HUES6 (cell line): ENCODE data around the gene PLVAP.

ENCODE experiments used
- H3K27ac ChIP-seq: 2 replicates; pipeline ENCODE4 v1.7.0; 2013; ENCODE audit warnings: low read depth, mild to moderate bottlenecking, low read length, inconsistent platforms
- H3K27me3 ChIP-seq: 2 replicates; pipeline ENCODE4 v1.6.1; 2013; ENCODE audit warnings: low read length; ENCODE audit not compliant: control insufficient read depth, insufficient read depth
- H3K36me3 ChIP-seq: 2 replicates; pipeline ENCODE4 v1.6.1; 2013; ENCODE audit warnings: low read length; ENCODE audit not compliant: control insufficient read depth, insufficient read depth
- H3K4me1 ChIP-seq: 2 replicates; pipeline ENCODE4 v1.6.1; 2013; ENCODE audit warnings: low read length; ENCODE audit not compliant: control insufficient read depth, insufficient read depth
- H3K4me3 ChIP-seq: 2 replicates; pipeline ENCODE4 v1.5.1; 2013; ENCODE audit warnings: low read depth, low read length
- H3K9ac ChIP-seq: one replicate; pipeline ENCODE4 v1.6.1; 2013; ENCODE audit warnings: mild to moderate bottlenecking, low read length
- H3K9me3 ChIP-seq: 2 replicates; pipeline ENCODE4 v1.6.1; 2013; ENCODE audit warnings: low read depth, low read length; ENCODE audit not compliant: control insufficient read depth, insufficient read depth

PLVAP gene

DNA sequence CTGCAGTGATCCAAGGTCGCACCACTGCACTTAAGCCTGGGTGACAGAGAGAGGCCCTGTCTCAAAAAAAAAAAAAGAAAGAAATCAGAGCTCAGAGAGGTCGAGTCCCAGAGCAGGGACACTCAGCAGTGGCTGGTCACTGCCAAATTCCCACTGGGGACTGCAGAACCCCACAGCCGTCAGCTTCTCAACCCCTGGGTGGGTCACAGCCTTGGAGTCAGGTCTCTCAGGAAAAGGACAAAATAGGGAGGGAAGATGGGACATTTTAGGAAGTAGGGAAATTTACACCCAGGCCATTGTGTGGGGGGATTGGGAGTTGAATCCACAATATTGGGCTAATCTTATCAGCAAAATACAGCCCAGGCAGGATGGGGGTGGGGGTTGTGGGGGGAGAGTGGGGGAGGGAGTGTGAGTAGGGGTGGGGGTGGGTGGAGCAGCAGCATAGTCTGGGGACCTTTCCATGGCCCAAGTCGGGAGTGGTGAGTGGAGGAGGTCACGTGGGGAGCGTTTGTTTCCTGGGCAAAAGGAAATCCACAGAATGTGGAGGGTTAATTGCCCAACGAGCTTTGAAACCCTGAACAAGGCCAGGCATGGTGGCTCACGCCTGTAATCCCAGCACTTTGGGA lies 21.9 kb upstream of the PLVAP start:
- no peak overlapping the region for H3K27ac ChIP-seq
- no peak overlapping the region for H3K9ac ChIP-seq
- H3K36me3 ChIP-seq, result peaks cover 35% of the 10 kb centered on the region
- peaks cover 6% of the 10 kb centered on the region for H3K4me1 ChIP-seq
- no peaks in the 10 kb centered on the region for H3K9me3 ChIP-seq
- no peaks in the 10 kb centered on the region for H3K27me3 ChIP-seq
- no peak overlapping the region for H3K4me3 ChIP-seq

DNA sequence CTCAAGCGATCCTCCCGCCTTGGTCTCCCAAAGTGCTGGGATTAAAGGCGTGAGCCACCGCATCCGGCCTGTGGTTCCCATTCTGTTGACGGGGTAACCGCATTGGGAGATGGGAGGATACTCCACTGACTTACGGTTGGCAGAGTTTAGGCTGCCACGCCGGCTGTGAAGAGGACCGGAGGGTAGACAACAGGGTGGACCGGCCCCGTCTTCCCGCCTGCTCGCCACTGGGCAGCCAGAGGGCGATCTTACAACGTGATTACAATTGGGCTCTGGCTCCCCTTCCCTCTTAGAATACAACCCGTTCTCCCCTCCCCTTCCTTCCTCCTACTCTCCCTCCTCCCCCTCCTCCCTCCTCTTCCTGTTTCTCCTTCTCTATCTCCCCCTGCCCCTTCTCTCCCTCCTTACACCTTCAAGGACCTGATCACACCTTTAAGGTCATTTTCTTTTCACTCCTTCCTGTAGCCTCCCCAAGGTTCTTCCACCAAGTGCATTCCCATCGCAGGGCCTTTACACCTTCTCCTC lies 17.8 kb upstream of the PLVAP start:
- peaks cover 5% of the 10 kb centered on the region; the same call in 1 of the 2 replicates for H3K4me1 ChIP-seq
- no peak overlapping the region for H3K4me3 ChIP-seq
- H3K9me3 ChIP-seq, result 0 out of 2 replicates have a peak, but pooled peaks cover 2% of the 10 kb centered on the region
- no peak overlapping the region for H3K9ac ChIP-seq
- H3K36me3 ChIP-seq, result peaks cover 16% of the 10 kb centered on the region
- H3K27ac ChIP-seq, result no peak overlapping the region
- H3K27me3 ChIP-seq, result peaks cover 2% of the 10 kb centered on the region

DNA sequence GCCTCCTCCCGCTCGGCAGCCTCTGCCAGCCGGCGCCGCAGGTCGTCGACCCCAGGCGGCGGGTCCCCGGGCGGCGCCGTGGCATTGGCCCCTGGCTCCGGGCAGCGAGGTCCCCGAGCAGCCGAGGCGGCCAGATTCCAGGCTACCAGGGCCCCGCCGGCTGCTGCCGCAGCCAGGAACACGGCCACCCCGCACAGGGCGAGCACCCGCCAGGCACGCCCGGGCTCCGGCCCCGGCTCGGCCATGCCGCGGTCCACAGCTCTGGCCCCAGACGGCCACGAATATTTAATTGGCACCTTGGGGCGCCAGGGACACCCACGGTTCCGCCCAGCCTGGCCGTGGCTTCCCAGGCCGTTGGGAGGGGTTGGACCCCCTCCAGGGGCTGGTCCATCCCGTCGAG lies 16.8 kb upstream of the PLVAP start, which contains the start of gene CCDC194:
Gene CCDC194 (minus strand): TSS at position 283 of the 400 bp plus-strand sequence. CDS start 38 bp downstream, at position 245.
- Histone ChIP-seq H3K4me1 (peaks cover 5% of the 10 kb centered on the region; the same call in 1 of the 2 replicates), H3K9me3 (peaks cover 9% of the 10 kb centered on the region; the same call in 1 of the 2 replicates), H3K27me3 (peaks cover 4% of the 10 kb centered on the region), H3K4me3 (no peak within 1 kb of the TSS), H3K9ac (no peak within 1 kb of the TSS), H3K27ac (no peak within 1 kb of the TSS), H3K36me3 (peaks cover 11% of the 10 kb centered on the region)

DNA sequence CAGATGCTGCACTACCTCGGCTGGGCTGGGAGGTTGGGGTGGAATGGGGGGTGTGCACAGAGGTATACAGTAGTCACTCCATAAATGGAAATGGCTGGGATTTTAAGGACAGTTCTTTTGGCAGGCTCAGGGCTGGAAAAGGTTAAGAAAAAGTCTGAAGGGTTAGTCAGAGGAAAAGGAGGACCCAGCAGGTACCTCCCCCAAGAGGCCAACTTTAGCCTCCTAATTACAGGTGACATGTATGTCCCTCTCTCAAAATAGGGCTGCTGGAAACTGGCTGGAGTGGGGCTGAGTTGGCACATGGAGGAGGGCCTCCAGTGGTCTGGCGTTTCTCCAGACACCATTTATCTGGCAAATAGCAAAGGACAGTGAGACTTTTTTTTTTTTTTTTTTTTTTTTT lies 15.9 kb upstream of the PLVAP start:
- H3K36me3 ChIP-seq, result peaks cover 9% of the 10 kb centered on the region; the same call in 1 of the 2 replicates
- no peak overlapping the region for H3K4me3 ChIP-seq
- no peak overlapping the region for H3K9ac ChIP-seq
- H3K9me3 ChIP-seq, result peaks cover 11% of the 10 kb centered on the region; the same call in 1 of the 2 replicates
- H3K27ac ChIP-seq, result no peak overlapping the region
- peaks cover 4% of the 10 kb centered on the region for H3K27me3 ChIP-seq
- peaks cover 5% of the 10 kb centered on the region; the same call in 1 of the 2 replicates for H3K4me1 ChIP-seq

DNA sequence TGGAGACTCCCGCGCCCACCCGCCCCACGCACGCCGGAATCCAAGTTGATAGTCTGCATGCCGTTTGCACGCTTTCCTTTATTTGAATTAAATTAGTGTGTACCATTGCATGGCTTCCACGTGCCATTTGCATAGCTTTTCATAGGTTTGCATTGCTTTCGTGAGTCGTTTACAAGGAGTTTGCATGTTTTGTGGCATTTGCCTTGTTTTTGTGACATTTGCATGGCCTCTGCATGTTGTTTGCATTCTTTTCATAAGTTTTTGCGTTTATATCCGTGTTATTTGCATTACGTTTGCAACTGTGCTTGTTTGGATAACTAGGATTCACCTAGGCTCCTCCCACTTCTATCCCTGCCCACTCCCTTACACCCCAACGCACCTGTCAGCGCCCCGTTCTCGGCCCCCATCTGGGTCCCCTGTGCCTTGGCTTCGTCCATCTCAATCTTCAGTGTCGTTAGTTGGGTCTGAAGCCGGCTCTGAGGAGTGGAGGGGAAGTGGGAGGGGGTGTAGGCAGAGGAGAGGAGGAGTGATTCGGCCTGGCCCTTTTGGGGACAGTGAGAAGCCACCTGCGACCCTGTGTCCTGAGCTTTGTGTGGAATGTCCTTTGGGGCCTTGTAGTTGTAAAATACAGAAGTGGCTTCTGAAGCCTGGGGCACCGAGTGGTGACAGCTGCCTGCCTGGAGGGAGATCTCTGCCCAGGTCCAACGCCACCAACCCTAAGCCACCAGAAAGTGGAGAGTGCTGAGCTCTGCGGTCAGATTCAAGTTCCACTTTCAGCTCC lies 14.4 kb upstream of the PLVAP start:
- H3K9me3 ChIP-seq, result peaks cover 11% of the 10 kb centered on the region; the same call in 1 of the 2 replicates
- H3K27ac ChIP-seq, result no peak overlapping the region
- H3K27me3 ChIP-seq, result peaks cover 4% of the 10 kb centered on the region
- no peaks in the 10 kb centered on the region for H3K36me3 ChIP-seq
- peaks cover 5% of the 10 kb centered on the region; the same call in 1 of the 2 replicates for H3K4me1 ChIP-seq
- H3K9ac ChIP-seq, result peak overlapping the region; percentile 20
- H3K4me3 ChIP-seq, result peak overlapping the region; percentile 75

DNA sequence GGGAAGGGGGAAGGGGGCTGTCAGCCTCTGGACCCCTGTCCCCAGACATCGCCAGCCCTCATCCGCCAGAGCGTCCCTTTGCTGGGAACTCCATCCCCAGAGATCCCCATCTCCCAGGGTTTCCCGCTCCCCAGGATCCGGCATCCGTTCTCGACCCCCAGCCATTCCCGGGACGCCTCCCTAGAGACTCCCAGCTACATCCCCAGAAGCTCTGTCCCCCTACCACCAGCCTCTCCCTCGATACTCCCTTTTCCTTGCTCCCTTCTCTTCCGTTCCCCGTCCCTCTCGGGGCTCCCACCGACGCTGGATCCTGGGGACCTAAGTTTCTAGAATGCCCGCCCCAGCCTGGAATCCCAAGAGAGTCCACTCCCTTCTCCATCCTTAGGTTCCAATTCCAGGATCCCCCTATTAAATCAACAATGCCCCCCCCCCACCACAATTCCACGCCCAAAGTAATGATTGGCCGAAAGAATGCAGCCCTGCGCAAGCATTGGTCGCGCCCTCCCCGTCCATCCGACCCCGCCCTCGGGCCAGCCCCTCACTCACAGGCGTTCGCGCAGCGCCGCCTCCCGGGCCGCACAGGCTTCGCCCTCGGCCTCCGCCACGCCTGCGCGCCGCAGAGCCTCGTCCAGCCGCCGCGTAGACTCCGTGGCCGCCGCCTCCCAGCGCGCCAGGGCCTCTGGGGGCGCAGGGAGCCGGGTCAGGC lies 13.7 kb upstream of the PLVAP start:
- Histone ChIP-seq H3K27ac (no peak overlapping the region), H3K27me3 (peaks cover 4% of the 10 kb centered on the region), H3K36me3 (no peaks in the 10 kb centered on the region), H3K9me3 (peaks cover 11% of the 10 kb centered on the region; the same call in 1 of the 2 replicates), H3K9ac (peak overlapping the region; percentile 47), H3K4me1 (peaks cover 5% of the 10 kb centered on the region; the same call in 1 of the 2 replicates), H3K4me3 (peak overlapping the region; percentile 75)

DNA sequence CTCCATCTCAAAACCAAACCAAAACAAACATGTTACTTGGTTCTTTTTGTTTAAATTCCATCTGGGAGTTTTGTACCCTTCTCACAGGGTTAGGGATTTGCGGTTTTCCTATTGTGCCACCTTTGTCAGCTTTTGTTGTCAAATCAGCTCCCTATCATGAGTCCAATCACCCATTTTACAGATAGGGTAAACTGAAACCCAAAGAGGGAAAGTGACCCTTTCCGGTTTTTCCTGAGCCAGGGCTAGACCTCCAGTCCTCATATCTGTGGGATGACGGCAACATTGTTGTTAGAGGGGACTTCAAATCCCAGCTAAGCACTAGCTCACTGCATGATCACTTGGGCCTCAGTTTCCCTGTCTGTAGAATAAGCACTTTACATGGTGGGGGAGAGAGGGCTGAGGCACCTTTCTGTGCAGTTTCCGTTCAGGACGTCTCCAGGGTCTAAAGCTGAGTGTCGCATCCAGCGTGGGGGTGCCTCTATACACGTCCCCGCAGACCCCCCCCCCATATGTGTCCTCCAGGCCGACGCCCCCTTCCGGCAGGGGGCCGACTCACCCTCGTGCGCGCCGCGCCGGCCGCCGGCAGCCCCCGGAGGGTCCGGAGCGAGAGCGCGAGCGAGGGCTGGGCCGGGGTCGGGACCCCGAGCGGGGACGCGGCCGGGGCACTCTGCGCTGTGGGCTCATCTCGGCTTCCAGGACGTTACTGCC lies 13.0 kb upstream of the PLVAP start:
- peak overlapping the region; percentile 75 for H3K4me3 ChIP-seq
- H3K4me1 ChIP-seq, result peaks cover 3% of the 10 kb centered on the region; the same call in 1 of the 2 replicates
- no peaks in the 10 kb centered on the region for H3K36me3 ChIP-seq
- H3K27ac ChIP-seq, result no peak overlapping the region
- H3K9me3 ChIP-seq, result peaks cover 11% of the 10 kb centered on the region; the same call in 1 of the 2 replicates
- peak overlapping the region; percentile 47 for H3K9ac ChIP-seq
- peaks cover 4% of the 10 kb centered on the region for H3K27me3 ChIP-seq

DNA sequence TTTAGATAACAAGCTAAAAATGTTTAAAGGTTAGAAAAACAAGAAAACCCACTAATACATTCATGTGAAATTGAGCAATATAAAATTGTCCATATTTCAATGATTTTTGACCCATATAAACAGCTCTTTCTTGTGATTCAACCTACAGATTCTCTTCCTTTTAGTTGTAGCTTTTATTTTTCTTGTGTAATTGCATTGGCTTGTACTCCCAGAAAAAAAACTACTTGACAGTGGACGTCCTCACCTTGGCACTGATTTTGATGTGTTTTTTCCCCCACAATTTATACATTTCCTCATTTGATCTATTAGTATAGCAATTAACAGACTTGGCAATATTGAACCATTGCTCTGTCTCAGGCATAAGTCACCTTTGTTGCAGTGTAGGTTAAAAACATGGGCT lies 12.1 kb upstream of the PLVAP start:
- Histone ChIP-seq H3K27me3 (peaks cover 4% of the 10 kb centered on the region), H3K9ac (no peak overlapping the region), H3K4me1 (0 out of 2 replicates have a peak, but pooled peaks cover 2% of the 10 kb centered on the region), H3K36me3 (no peaks in the 10 kb centered on the region), H3K4me3 (no peak overlapping the region), H3K27ac (no peak overlapping the region), H3K9me3 (peaks cover 11% of the 10 kb centered on the region; the same call in 1 of the 2 replicates)

DNA sequence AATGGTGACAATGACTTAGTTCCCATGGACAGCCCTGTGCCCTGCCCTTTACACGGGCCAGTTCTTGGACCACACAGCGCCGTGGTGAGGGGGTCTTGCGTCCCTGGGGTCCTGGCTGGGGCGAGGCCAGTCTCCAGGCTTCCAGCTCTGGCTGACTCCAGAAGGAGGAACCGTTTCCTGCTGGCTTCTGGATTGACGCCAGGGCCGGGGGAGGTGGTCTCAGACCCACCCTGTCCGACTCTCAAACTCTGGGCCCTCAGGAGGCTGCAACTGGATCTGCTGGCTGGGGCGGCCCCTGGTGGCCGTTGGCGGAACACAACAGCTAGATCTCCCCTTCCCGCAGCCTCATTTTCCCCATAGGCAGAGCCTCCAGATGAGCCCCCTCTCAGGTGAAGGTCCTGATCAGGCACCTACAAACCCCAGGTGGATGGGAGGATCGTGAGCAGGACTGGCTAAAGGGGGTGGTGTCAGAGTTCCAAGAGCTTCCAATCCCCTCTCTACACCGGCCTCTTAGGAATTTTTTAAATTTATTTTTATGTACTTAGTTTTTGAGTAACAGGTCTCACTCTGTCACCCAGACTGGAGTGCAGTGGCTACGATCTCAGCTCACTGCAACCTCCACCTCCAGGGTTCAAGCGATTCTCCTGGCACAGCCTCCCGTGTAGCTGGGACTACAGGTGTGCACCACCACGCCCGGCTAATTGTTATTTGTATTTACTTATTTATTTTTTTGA lies 8.9 kb upstream of the PLVAP start:
- Histone ChIP-seq H3K27me3 (peaks cover 4% of the 10 kb centered on the region), H3K9me3 (peaks cover 12% of the 10 kb centered on the region; the same call in 1 of the 2 replicates), H3K9ac (no peak overlapping the region), H3K36me3 (no peaks in the 10 kb centered on the region), H3K27ac (no peak overlapping the region), H3K4me1 (peaks cover 8% of the 10 kb centered on the region), H3K4me3 (no peak overlapping the region)
